Right lobe of liver (tissue), 4 donors: ENCODE data around the gene ENOX1.

Experiments
- POLR2A ChIP-seq: fragments of 450-650 bp; IDR thresholded peaks from one replicate; pipeline ENCODE4 v1.6.1; 2017; ENCODE audit warnings: antibody characterized with exemption, mild to moderate bottlenecking
- TF ChIP-seq, protein P1 (sequence below), 4 donors: fragments of 200-600 bp in 3 of 4; fragments of 450-650 bp in 1 of 4; IDR thresholded peaks; one replicate each; pipeline versions ENCODE4 v1.5.1 to v1.8.0; 2016 to 2022; ENCODE audit warnings: antibody characterized with exemption in 4 of 4, mild to moderate bottlenecking in 2 of 4
- donor health status: DM: no; HTN: no; CAD: no.
- donor health status: DM: no; HTN: no; CAD: no.
- donor health status: DM: no; HTN: yes; CAD: no.

DNA sequence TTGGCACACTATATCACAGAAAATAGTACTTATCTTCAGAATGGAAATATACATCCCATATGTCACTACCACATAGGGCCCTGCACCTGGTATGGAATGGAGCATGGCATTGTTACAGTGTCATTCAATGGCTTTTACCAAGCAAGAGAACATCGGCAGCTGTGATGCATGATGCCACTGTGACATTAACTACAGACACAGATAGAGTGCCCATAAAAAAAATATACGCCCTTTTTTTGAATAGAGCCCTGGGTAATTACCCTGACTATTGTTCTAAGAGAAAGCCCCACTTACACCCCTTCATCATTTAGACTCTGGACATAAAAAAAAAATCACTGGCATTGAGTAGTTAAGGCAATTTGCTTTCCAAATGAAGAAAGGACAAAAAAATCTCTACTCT lies 443.1 kb downstream of the ENOX1 start:
- no peak for TF ChIP-seq POLR2A
- TF ChIP-seq, protein P1, sequence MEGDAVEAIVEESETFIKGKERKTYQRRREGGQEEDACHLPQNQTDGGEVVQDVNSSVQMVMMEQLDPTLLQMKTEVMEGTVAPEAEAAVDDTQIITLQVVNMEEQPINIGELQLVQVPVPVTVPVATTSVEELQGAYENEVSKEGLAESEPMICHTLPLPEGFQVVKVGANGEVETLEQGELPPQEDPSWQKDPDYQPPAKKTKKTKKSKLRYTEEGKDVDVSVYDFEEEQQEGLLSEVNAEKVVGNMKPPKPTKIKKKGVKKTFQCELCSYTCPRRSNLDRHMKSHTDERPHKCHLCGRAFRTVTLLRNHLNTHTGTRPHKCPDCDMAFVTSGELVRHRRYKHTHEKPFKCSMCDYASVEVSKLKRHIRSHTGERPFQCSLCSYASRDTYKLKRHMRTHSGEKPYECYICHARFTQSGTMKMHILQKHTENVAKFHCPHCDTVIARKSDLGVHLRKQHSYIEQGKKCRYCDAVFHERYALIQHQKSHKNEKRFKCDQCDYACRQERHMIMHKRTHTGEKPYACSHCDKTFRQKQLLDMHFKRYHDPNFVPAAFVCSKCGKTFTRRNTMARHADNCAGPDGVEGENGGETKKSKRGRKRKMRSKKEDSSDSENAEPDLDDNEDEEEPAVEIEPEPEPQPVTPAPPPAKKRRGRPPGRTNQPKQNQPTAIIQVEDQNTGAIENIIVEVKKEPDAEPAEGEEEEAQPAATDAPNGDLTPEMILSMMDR (IDR thresholded peaks at IDR 0.05), result no peak
